A673 (cell line): ENCODE data around the gene TBC1D25. TPM values are rescaled to one million over a fixed set of nuclear protein-coding genes. Genes with fewer than 3 reads are reported as not detected.

ENCODE experiments used
- BruUV-seq: library from RNA; stranded (reverse); fragments of 400-500 nt; replicated peaks from 2 replicates; lab custom pipeline; 2021; lab: Mats Ljungman, UMichigan
- CTCF ChIA-PET: fragments of 300-600 bp; sonication (Branson Sonifier 250); formaldehyde crosslinking; loops from one replicate; lab custom pipeline; 2022; ENCODE audit warnings: antibody characterized with exemption; lab: Charles Lee
- POLR2A ChIA-PET: fragments of 300-600 bp; sonication (Branson Sonifier 250); formaldehyde crosslinking; loops from one replicate; lab custom pipeline; 2022; ENCODE audit warnings: antibody characterized with exemption; ENCODE audit not compliant: low non-redundant PET; lab: Charles Lee
- DNase-seq: peaks from one replicate; pipeline ENCODE4 v3.0.0-alpha.2; 2015; ENCODE audit warnings: low spot score
- H3K27ac ChIP-seq: fragments of 200-600 bp; sonication (generic); 2 replicates; pipeline ENCODE4 v1.5.1; 2016; ENCODE audit warnings: mixed run types, low read depth, mild to moderate bottlenecking, mixed read lengths, antibody characterized with exemption, low read length; ENCODE audit not compliant: poor library complexity, severe bottlenecking
- H3K27me3 ChIP-seq: fragments of 200-600 bp; sonication (generic); replicated peaks from 2 replicates; pipeline ENCODE4 v1.6.1; 2017; ENCODE audit warnings: mixed run types, low read depth, mild to moderate bottlenecking, mixed read lengths, antibody characterized with exemption, low read length; ENCODE audit not compliant: insufficient read depth, poor library complexity
- H3K36me3 ChIP-seq: fragments of 200-600 bp; sonication (generic); 2 replicates; pipeline ENCODE4 v1.6.1; 2016; ENCODE audit warnings: mixed run types, mild to moderate bottlenecking, mixed read lengths, antibody characterized with exemption, low read length; ENCODE audit not compliant: insufficient read depth, poor library complexity, severe bottlenecking
- H3K4me1 ChIP-seq: fragments of 200-600 bp; sonication (generic); 2 replicates; pipeline ENCODE4 v1.6.1; 2017; ENCODE audit warnings: mixed run types, mild to moderate bottlenecking, mixed read lengths, antibody characterized with exemption, low read length; ENCODE audit not compliant: insufficient read depth, poor library complexity, severe bottlenecking
- H3K4me3 ChIP-seq: fragments of 200-600 bp; sonication (generic); 2 replicates; pipeline ENCODE4 v1.5.1; 2016; ENCODE audit warnings: low read depth, mixed run types, mild to moderate bottlenecking, mixed read lengths, low read length; ENCODE audit not compliant: poor library complexity, severe bottlenecking
- H3K9me3 ChIP-seq: fragments of 200-600 bp; sonication (generic); 2 replicates; pipeline ENCODE4 v1.6.1; 2016; ENCODE audit warnings: mixed run types, low read depth, mild to moderate bottlenecking, mixed read lengths, antibody characterized with exemption, low read length; ENCODE audit not compliant: poor library complexity, severe bottlenecking
- CTCF ChIP-seq: fragments of 300-800, 200-600 bp; sonication (generic); conservative IDR thresholded peaks from 2 replicates; pipeline ENCODE4 v1.5.1; 2017; ENCODE audit warnings: low read depth, mild to moderate bottlenecking, antibody characterized with exemption, low read length, moderate library complexity, mixed read lengths
- EZH2 ChIP-seq: fragments of 200-600 bp; sonication (generic); IDR thresholded peaks from 2 replicates; pipeline ENCODE4 v1.6.1; 2017; ENCODE audit warnings: borderline replicate concordance, low read depth, mild to moderate bottlenecking, mixed read lengths, antibody characterized with exemption, low read length; ENCODE audit not compliant: poor library complexity, severe bottlenecking
- intact Hi-C: fragments of 100-400 bp; cut with micrococcal nuclease; formaldehyde crosslinking; loops from one replicate; pipeline ENCODE4 v1.10.0; 2022; ENCODE audit not compliant: unreplicated experiment
- total RNA-seq: library from RNA; stranded (reverse); gene quantifications from 2 replicates; pipeline ENCODE4 v1.2.3, GENCODE V29; 2021

Gene TBC1D25
- total RNA-seq, 1 experiment from 2014 or later = 10.8 TPM

- no peak for DNase-seq
- no peak for TF ChIP-seq CTCF
- no peak for TF ChIP-seq EZH2
- Histone ChIP-seq H3K27ac (no peak overlapping the region), H3K27me3 (no peaks in the 10 kb centered on the region), H3K4me1 (no peaks in the 10 kb centered on the region), H3K36me3 (peaks cover 9% of the 10 kb centered on the region), H3K4me3 (no peak overlapping the region), H3K9me3 (no peaks in the 10 kb centered on the region)
- POLR2A ChIA-PET = no interaction called here
- CTCF ChIA-PET = no interaction called here
- intact Hi-C loops = no loop called here
- BruUV-seq = no TSS peak
Measured at GRCh38 chrX:48604701-48605100, 65.2 kb downstream of the TBC1D25 start.

GRCh38 chrX:48606091-48606490 is 66.6 kb downstream of the TBC1D25 start:
- no peaks in the 10 kb centered on the region for H3K9me3 ChIP-seq
- CTCF ChIA-PET = no interaction called here
- DNase-seq = no peak
- no TSS peak for BruUV-seq
- H3K27me3 ChIP-seq = no peaks in the 10 kb centered on the region
- TF ChIP-seq EZH2 (no peak), CTCF (peak; percentile 36; the same call in 1 of the 2 replicates)
- POLR2A ChIA-PET = no interaction called here
- H3K36me3 ChIP-seq = peaks cover 3% of the 10 kb centered on the region
- H3K4me3 ChIP-seq = no peak overlapping the region
- H3K4me1 ChIP-seq = no peaks in the 10 kb centered on the region
- no peak overlapping the region for H3K27ac ChIP-seq
- intact Hi-C loops = no loop called here

- no peaks in the 10 kb centered on the region for H3K4me1 ChIP-seq
- TF ChIP-seq EZH2 = no peak
- no peak for TF ChIP-seq CTCF
- H3K9me3 ChIP-seq = no peaks in the 10 kb centered on the region
- intact Hi-C loops = no loop called here
- no TSS peak for BruUV-seq
- CTCF ChIA-PET = no interaction called here
- H3K27ac ChIP-seq = no peak overlapping the region
- POLR2A ChIA-PET = no interaction called here
- no peaks in the 10 kb centered on the region for H3K36me3 ChIP-seq
- no peak overlapping the region for H3K4me3 ChIP-seq
- no peaks in the 10 kb centered on the region for H3K27me3 ChIP-seq
- DNase-seq = no peak
Measured at GRCh38 chrX:48611703-48612102, 72.2 kb downstream of the TBC1D25 start.

Other genes with a start within 250 kb of the TBC1D25 start
- gene SSX3, start 183.0 kb upstream of the TBC1D25 start, total RNA-seq = 0.81 and 1.2 TPM in 2 replicates
- gene SSX4, start 156.2 kb upstream of the TBC1D25 start, total RNA-seq = not detected in 2 replicates
- not detected in 2 replicates for gene SSX4B, start 127.8 kb upstream of the TBC1D25 start, total RNA-seq
- gene SLC38A5, start 69.5 kb upstream of the TBC1D25 start, total RNA-seq = 98.9 and 112 TPM in 2 replicates
- 58.3 and 61.3 TPM in 2 replicates for gene FTSJ1, start 63.5 kb upstream of the TBC1D25 start, total RNA-seq
- 10.3 and 11.9 TPM in 2 replicates for gene PORCN, start 30.7 kb upstream of the TBC1D25 start, total RNA-seq
- 152 and 155 TPM in 2 replicates for gene EBP, start 17.9 kb upstream of the TBC1D25 start, total RNA-seq
- gene RBM3, start 34.8 kb downstream of the TBC1D25 start, total RNA-seq = 259 and 260 TPM in 2 replicates
- 48.1 and 58.7 TPM in 2 replicates for gene WDR13, start 57.8 kb downstream of the TBC1D25 start, total RNA-seq
- gene WAS, start 144.1 kb downstream of the TBC1D25 start, total RNA-seq = 0.90 and 1.1 TPM in 2 replicates
- 29.4 and 29.9 TPM in 2 replicates for gene SUV39H1, start 157.0 kb downstream of the TBC1D25 start, total RNA-seq
- not detected in 2 replicates for gene GLOD5, start 222.0 kb downstream of the TBC1D25 start, total RNA-seq
- not detected in 2 replicates for gene GATA1, start 246.9 kb downstream of the TBC1D25 start, total RNA-seq